ENCODE data around the gene CACNA1C.

The CACNA1C gene

GRCh38 chr12:2623472-2623871, 570.7 kb downstream of the CACNA1C start:
- no peaks in the 10 kb centered on the region for H3K9me3 ChIP-seq (ENCODE audit: control insufficient read depth, low read length)
- H3K27me3 ChIP-seq (ENCODE audit: control insufficient read depth, insufficient read depth, low read length): no peaks in the 10 kb centered on the region
- no peaks in the 10 kb centered on the region for H3K36me3 ChIP-seq (ENCODE audit: control insufficient read depth, insufficient read depth, low read length)

GRCh38 chr12:2624543-2625288, 571.9 kb downstream of the CACNA1C start:
- Histone ChIP-seq H3K9ac (ENCODE audit: low read length) (no peak overlapping the region), H3K27me3 (ENCODE audit: control insufficient read depth, insufficient read depth, low read length) (no peaks in the 10 kb centered on the region), H3K36me3 (ENCODE audit: control insufficient read depth, insufficient read depth, low read length) (no peaks in the 10 kb centered on the region), H3K4me1 (ENCODE audit: control insufficient read depth, insufficient read depth, low read length) (peaks cover 17% of the 10 kb centered on the region), H3K4me3 (ENCODE audit: low read length) (no peak overlapping the region), H3K9me3 (ENCODE audit: control insufficient read depth, low read length) (no peaks in the 10 kb centered on the region)

More at GRCh38 chr12:2623472-2623871, 570.7 kb downstream of the CACNA1C start:
- H3K9ac ChIP-seq (ENCODE audit: low read length): no peak overlapping the region
- H3K4me3 ChIP-seq (ENCODE audit: low read length): no peak overlapping the region
- H3K4me1 ChIP-seq (ENCODE audit: control insufficient read depth, insufficient read depth, low read length): peaks cover 14% of the 10 kb centered on the region

- no peak overlapping the region for H3K4me3 ChIP-seq (ENCODE audit: low read length)
- H3K4me1 ChIP-seq (ENCODE audit: control insufficient read depth, insufficient read depth, low read length): peaks cover 17% of the 10 kb centered on the region
- H3K9ac ChIP-seq (ENCODE audit: low read length): no peak overlapping the region
- H3K27me3 ChIP-seq (ENCODE audit: control insufficient read depth, insufficient read depth, low read length): no peaks in the 10 kb centered on the region
- H3K36me3 ChIP-seq (ENCODE audit: control insufficient read depth, insufficient read depth, low read length): no peaks in the 10 kb centered on the region
- no peaks in the 10 kb centered on the region for H3K9me3 ChIP-seq (ENCODE audit: control insufficient read depth, low read length)
Observed at GRCh38 chr12:2625289-2625612, 572.5 kb downstream of the CACNA1C start.

- no peaks in the 10 kb centered on the region for H3K9me3 ChIP-seq (ENCODE audit: control insufficient read depth, low read length)
- no peaks in the 10 kb centered on the region for H3K27me3 ChIP-seq (ENCODE audit: control insufficient read depth, insufficient read depth, low read length)
- no peak overlapping the region for H3K4me3 ChIP-seq (ENCODE audit: low read length)
- H3K4me1 ChIP-seq (ENCODE audit: control insufficient read depth, insufficient read depth, low read length): peaks cover 17% of the 10 kb centered on the region
- H3K9ac ChIP-seq (ENCODE audit: low read length): peak overlapping the region; percentile 42
- no peaks in the 10 kb centered on the region for H3K36me3 ChIP-seq (ENCODE audit: control insufficient read depth, insufficient read depth, low read length)
Observed at GRCh38 chr12:2627076-2627834, 574.5 kb downstream of the CACNA1C start.

- no peaks in the 10 kb centered on the region for H3K27me3 ChIP-seq (ENCODE audit: control insufficient read depth, insufficient read depth, low read length)
- H3K9me3 ChIP-seq (ENCODE audit: control insufficient read depth, low read length): no peaks in the 10 kb centered on the region
- peaks cover 20% of the 10 kb centered on the region for H3K4me1 ChIP-seq (ENCODE audit: control insufficient read depth, insufficient read depth, low read length)
- peak overlapping the region; percentile 42 for H3K9ac ChIP-seq (ENCODE audit: low read length)
- H3K36me3 ChIP-seq (ENCODE audit: control insufficient read depth, insufficient read depth, low read length): no peaks in the 10 kb centered on the region
- H3K4me3 ChIP-seq (ENCODE audit: low read length): no peak overlapping the region
Observed at GRCh38 chr12:2627835-2628191, 575.0 kb downstream of the CACNA1C start.

GRCh38 chr12:2628401-2628800, 575.6 kb downstream of the CACNA1C start:
- Histone ChIP-seq H3K36me3 (ENCODE audit: control insufficient read depth, insufficient read depth, low read length) (no peaks in the 10 kb centered on the region), H3K4me1 (ENCODE audit: control insufficient read depth, insufficient read depth, low read length) (peaks cover 26% of the 10 kb centered on the region)

GRCh38 chr12:2629051-2629450, 576.3 kb downstream of the CACNA1C start:
- H3K36me3 ChIP-seq (ENCODE audit: control insufficient read depth, insufficient read depth, low read length): no peaks in the 10 kb centered on the region
- H3K9ac ChIP-seq (ENCODE audit: low read length): no peak overlapping the region
- H3K4me3 ChIP-seq (ENCODE audit: low read length): no peak overlapping the region
- H3K27me3 ChIP-seq (ENCODE audit: control insufficient read depth, insufficient read depth, low read length): no peaks in the 10 kb centered on the region
- no peaks in the 10 kb centered on the region for H3K9me3 ChIP-seq (ENCODE audit: control insufficient read depth, low read length)
- H3K4me1 ChIP-seq (ENCODE audit: control insufficient read depth, insufficient read depth, low read length): peaks cover 32% of the 10 kb centered on the region

More at GRCh38 chr12:2628401-2628800, 575.6 kb downstream of the CACNA1C start:
- H3K9ac ChIP-seq (ENCODE audit: low read length): peak overlapping the region; percentile 42
- H3K27me3 ChIP-seq (ENCODE audit: control insufficient read depth, insufficient read depth, low read length): no peaks in the 10 kb centered on the region
- no peaks in the 10 kb centered on the region for H3K9me3 ChIP-seq (ENCODE audit: control insufficient read depth, low read length)
- no peak overlapping the region for H3K4me3 ChIP-seq (ENCODE audit: low read length)

GRCh38 chr12:2631653-2632350, 579.0 kb downstream of the CACNA1C start:
- Histone ChIP-seq H3K36me3 (ENCODE audit: control insufficient read depth, insufficient read depth, low read length) (no peaks in the 10 kb centered on the region), H3K4me3 (ENCODE audit: low read length) (no peak overlapping the region), H3K9ac (ENCODE audit: low read length) (no peak overlapping the region), H3K27me3 (ENCODE audit: control insufficient read depth, insufficient read depth, low read length) (no peaks in the 10 kb centered on the region), H3K4me1 (ENCODE audit: control insufficient read depth, insufficient read depth, low read length) (peaks cover 34% of the 10 kb centered on the region), H3K9me3 (ENCODE audit: control insufficient read depth, low read length) (no peaks in the 10 kb centered on the region)

GRCh38 chr12:2633176-2633824, 580.5 kb downstream of the CACNA1C start:
- Histone ChIP-seq H3K4me1 (ENCODE audit: control insufficient read depth, insufficient read depth, low read length) (peaks cover 21% of the 10 kb centered on the region), H3K36me3 (ENCODE audit: control insufficient read depth, insufficient read depth, low read length) (no peaks in the 10 kb centered on the region), H3K9me3 (ENCODE audit: control insufficient read depth, low read length) (no peaks in the 10 kb centered on the region), H3K9ac (ENCODE audit: low read length) (no peak overlapping the region), H3K27me3 (ENCODE audit: control insufficient read depth, insufficient read depth, low read length) (no peaks in the 10 kb centered on the region), H3K4me3 (ENCODE audit: low read length) (no peak overlapping the region)

GRCh38 chr12:2633825-2634200, 581.0 kb downstream of the CACNA1C start:
- no peaks in the 10 kb centered on the region for H3K9me3 ChIP-seq (ENCODE audit: control insufficient read depth, low read length)
- no peak overlapping the region for H3K9ac ChIP-seq (ENCODE audit: low read length)
- H3K27me3 ChIP-seq (ENCODE audit: control insufficient read depth, insufficient read depth, low read length): no peaks in the 10 kb centered on the region
- H3K4me1 ChIP-seq (ENCODE audit: control insufficient read depth, insufficient read depth, low read length): peaks cover 17% of the 10 kb centered on the region
- no peak overlapping the region for H3K4me3 ChIP-seq (ENCODE audit: low read length)
- no peaks in the 10 kb centered on the region for H3K36me3 ChIP-seq (ENCODE audit: control insufficient read depth, insufficient read depth, low read length)

- H3K36me3 ChIP-seq (ENCODE audit: control insufficient read depth, insufficient read depth, low read length): no peaks in the 10 kb centered on the region
- no peak overlapping the region for H3K4me3 ChIP-seq (ENCODE audit: low read length)
- H3K27me3 ChIP-seq (ENCODE audit: control insufficient read depth, insufficient read depth, low read length): no peaks in the 10 kb centered on the region
- H3K9me3 ChIP-seq (ENCODE audit: control insufficient read depth, low read length): no peaks in the 10 kb centered on the region
- H3K4me1 ChIP-seq (ENCODE audit: control insufficient read depth, insufficient read depth, low read length): peaks cover 17% of the 10 kb centered on the region
- no peak overlapping the region for H3K9ac ChIP-seq (ENCODE audit: low read length)
Observed at GRCh38 chr12:2634471-2634870, 581.7 kb downstream of the CACNA1C start.

Data from mucosa of stomach (tissue), 1 donor.